NCI-H2227 treated with DMSO at 0.1 percent for 48 hours (cell line): ENCODE data around the gene HSD17B10.
A peak's percentile ranks its signal among the peaks of the same experiment; 100 is the strongest.
"Not testable (repeated sequence)": the region's sequence is repeated elsewhere in the genome, so short reads cannot be mapped to it uniquely, and the experiment has no call there.

Experiments
- DNase-seq: peaks from one replicate; lab custom pipeline; 2025; lab: John Stamatoyannopoulos, UW

Gene HSD17B10

DNA sequence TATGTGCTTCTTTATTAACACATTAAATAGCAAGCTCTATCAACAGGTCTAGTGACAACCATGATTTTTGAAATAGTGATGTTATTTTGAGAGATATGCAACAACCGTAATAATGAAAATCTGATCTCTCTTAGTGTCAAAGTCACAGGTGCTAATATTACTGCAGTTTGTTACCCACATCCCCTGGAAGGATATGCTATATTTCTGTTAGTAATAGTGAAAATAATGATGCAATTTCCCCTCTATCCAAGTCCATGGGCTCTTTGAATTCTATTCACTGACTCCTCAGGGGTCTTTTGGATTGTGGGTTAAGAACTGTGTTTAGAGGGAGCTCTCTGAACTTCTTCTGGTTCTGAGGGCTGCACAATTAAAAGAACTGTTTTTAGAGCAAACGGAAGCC, 3.0 kb upstream of the HSD17B10 start:
- no peak for DNase-seq

DNA sequence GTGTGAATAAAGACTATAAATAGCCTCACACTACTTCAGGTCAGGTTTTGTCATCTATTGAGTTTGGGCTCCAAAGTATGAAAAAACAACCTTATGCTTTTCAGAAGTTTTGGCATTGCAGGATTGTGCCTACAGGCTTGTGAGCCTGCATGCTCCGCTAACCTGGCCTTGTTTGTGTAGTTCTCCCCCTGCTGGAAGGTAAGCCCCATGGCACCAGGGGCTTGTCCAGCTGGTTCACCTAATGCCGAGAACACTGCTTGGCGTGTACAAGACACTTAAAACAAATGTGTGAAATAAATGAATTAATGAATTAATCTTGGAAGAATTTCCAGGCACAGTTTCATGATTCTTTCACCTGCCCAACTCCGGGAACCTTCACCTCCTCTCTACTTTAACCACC, 1.8 kb upstream of the HSD17B10 start:
- DNase-seq = peak; percentile 41

GRCh38 chrX:53430231-53430630, 3.9 kb downstream of the HSD17B10 start:
- DNase-seq = no peak

DNA sequence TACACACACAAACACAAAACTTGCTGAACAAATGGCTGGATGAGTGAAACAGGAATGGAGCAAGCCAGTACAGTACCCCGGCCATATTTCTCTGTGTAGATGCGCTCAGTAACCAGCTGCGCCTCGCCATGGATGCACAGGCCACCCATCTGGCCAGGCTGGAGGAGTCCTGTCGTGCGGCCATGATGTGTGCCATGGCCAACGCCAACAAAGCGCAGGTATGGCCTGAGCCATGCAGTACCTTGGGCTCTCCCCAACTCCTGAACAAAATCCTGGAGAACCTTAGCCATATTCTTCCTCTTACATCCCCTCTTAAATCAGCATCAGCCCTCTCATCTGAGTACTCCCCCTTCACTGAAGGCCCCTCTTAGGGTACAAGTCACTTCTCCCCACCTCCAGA, 4.4 kb downstream of the HSD17B10 start:
- no peak for DNase-seq

DNA sequence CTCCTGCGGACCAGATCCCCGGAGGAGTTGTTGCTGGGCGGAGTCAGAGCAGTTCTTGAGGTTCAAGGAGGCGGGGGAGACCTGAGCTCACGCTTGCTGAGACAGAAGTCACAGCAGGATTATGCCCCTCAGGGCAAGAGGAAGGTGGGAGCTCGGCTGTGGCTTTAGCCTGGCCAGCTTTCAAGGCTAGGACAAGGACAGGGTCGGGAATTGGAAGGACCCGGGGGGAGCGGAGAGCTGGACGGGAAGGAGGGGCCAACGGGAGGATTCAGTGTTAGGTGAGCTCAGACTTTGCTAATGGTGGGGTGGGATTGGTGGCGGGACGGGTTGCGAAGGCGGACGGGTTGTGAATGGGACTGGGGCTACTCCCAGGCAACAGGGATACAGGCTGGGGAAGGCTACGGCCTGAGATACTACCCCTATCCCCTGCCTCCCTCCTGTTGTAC, 11.3 kb downstream of the HSD17B10 start, which contains the start of gene RIBC1:
Gene RIBC1 (plus strand): TSS at position 13 of the 446 bp plus-strand sequence. CDS start 3,404 bp downstream, outside the sequence.
- DNase-seq = peak; percentile 85

DNA sequence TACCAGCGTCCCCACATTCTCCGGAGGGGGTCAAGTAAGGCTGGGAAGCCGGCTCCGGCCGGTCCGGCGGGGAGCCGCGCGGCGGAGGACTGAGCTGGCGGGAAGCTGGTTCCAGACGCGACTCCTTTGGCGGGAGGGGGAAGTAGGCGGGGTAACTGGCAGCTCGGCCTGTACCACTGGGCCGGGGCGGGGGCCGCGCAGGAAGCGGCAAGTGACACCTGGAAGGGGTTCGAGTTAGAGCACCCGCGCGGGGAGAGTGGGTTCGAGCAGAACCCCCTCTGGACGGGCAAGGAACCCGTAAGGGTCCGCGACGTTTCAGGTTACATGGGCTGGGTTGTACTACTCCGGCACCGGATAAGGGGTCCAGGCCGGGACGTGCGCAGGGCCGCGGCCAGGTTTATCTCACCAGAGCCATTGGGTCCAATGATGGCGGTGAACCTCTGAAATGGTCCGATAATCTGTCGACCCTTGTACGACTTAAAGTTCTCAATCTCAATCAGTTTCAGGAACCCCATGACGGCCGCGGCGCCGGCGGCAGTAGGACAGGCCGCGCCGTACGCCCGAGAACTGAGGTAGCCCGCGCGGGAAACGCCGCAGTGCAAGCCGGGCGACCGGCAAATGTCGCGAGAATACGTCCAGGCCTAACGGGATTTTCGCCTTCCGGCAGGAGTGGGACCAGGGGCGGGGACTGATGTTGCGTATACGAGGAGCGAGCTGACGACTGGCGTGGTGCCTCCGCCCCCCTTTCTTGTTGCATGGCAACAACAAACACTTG, 11.9 kb downstream of the HSD17B10 start, which contains the start of gene SMC1A:
Gene SMC1A (minus strand): TSS at position 569 of the 775 bp plus-strand sequence. CDS start 54 bp downstream, at position 515.
- peak; percentile 99 for DNase-seq

GRCh38 chrX:53421772-53422085, 12.4 kb downstream of the HSD17B10 start:
- no peak for DNase-seq

DNA sequence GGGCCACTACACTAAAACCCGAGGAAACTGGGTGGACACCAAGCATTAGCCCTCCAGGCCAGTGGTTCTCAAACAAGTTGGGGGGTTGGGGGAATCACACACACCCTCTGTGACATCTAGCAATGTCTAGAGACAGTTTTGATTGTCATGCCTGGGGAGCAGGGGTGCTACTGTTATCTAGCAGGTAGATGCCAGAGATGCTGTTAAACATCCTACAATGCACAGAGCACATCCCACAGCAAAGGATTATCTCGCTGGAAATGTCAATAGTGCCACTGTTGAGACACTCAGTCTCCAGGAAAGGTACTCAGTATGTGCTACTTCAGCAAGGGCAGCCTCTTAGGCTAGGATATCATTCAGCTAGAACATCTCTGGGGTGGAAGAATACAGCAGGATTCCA, 13.0 kb downstream of the HSD17B10 start:
- DNase-seq = no peak

DNA sequence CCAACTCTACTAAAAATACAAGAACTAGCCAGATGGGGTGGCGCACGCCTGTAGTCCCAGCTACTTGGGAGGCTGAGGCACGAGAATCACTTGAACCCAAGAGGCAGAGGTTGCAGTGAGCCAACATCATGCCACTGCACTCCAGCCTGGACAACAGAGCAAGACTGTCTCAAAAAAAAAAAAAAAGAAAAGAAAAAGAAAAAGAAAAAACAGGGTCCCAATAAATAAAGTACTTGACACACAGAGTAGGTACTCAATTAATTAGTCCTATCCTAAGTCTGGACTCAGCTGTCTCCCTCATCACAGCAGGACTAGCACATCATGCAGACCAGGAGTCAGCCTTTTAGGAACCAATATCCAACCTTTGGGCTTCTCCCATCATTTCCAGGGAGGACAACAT, 13.8 kb downstream of the HSD17B10 start:
- DNase-seq = not testable (repeated sequence)

DNA sequence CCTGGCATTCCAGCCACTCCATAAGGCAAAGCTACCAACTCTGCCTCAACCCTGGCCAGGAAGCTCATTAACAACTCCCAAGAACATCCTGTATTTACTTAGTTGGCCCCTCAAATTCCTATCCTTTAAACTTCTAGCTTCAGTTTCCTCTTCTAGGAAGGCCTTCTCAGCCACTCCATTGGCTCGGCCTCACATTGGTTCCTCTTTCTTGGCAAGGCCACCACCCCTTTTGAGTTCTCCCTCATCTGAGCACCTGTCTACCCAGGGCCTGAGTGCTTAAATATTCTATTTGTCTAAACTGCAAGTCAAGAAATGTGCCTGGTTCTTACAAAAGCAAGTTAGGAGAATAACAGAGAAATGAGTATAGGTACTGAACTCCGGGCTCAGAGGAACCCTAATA, 21.7 kb downstream of the HSD17B10 start:
- DNase-seq = no peak

DNA sequence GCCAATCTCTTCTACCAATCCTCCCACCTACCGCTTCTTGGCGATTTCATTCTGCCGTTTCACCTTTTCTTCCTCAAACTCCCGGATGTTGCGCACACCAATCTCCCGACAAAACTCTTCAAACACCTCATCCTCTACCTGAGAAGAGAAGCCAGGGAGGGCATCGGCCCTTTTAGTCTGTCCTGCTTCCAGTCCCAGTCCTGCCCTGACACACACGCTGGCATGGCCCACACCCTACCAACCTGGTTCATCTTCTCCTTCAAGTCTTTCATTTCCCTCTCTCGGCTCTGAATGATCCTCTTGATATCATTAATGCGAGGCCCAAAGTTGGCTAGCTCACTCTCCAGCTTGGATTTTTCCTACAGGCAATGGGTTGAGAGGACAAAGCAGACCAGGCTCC, 30.6 kb downstream of the HSD17B10 start:
- no peak for DNase-seq

DNA sequence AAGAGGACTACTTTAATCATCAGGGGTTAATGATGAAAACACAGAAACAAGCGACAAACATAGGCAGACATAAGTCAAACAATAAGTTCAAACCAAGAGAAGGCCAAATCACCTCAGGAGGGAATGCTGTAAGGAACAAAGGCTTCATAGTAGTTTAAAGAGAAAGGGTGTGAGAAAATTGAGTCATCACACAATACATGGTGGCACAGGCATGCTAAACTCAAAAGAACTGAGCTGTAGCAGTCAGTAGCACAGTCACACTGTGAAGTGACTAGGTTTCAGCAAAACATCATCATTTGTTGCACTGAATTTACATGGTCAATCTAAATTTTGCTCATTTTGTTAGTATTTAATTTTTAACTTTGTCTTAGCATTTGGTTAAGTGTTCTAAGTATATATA, 36.0 kb downstream of the HSD17B10 start:
- DNase-seq = no peak

DNA sequence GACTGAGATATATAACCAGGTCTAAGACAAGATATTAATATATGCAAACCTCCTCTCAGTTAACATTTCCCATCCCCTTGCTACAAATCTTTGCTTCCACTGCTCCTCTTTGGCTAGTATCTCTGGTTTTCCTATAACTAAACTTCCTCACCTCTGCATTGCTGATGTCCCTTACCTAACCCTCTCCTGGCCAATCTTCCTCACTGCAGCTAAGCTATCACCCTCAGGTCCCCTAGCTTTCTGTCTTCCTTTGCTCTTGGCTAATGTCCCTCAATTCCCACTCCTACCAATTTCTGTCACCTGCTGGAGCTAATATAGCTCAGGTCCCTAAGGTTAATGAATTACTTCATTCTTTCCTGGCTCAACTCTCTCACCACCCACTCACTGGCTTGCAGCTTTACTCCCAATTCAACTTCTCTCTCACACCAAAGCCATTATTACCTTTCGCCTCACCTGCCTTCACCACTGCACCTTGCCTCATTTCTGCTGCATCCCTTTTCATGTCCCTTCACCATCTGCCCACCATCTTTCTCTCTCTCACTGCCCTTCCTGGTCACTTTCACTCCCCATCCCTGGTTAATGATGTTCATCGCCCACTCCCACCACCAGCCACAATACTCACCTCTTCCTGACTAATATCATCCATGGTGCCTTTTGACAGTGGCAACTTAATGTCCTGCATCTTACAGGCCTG, 38.4 kb downstream of the HSD17B10 start:
- DNase-seq = no peak

DNA sequence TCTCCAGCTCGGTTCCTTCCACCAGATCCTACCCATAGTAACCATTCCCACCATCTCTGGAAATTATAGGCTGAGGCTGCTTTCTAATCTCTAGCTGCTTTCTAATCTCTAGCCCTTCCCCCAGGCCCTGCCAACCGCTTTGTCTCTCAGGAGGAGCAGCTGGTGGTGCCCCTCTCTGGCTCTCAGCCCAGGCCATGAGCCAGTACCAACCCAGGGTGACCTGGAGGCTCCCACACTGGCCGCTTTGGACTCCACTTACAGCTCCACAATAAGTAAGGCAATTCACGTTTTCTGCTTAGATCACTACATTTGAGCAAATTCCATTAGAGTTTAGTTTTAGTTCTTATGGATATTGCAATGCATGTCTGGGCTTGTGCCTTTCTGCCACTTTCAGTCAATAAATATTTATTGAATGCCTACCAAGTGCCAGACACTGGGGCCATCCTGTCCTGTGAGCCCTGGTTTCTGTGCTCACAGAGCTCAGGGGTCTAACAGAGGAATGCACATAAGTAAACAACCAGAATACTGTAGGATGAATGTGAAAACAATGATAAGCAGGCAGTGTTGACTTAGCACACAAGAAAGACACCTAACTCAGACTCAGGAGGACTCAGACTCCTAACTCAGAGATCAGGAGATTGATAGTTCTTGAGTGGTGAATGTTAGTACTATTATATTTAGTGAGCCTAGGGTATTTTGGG, 50.6 kb downstream of the HSD17B10 start:
- no peak for DNase-seq
